T-helper 2 cell (primary cell): ENCODE results near the gene IRS4.
A peak's percentile ranks its signal among the peaks of the same experiment; 100 is the strongest.

Experiments
- DNase-seq, 5 experiments: peaks; one replicate each; pipeline versions ENCODE4 v3.0.0 to v3.0.0-alpha.2; 2012 to 2022
- total RNA-seq, 2 donors: gene quantifications; one replicate each; lab custom pipeline; 2026; lab: John Stamatoyannopoulos, UW

IRS4 gene
- 0.07 to 0.31 reads per million in 2 donors for total RNA-seq

DNA sequence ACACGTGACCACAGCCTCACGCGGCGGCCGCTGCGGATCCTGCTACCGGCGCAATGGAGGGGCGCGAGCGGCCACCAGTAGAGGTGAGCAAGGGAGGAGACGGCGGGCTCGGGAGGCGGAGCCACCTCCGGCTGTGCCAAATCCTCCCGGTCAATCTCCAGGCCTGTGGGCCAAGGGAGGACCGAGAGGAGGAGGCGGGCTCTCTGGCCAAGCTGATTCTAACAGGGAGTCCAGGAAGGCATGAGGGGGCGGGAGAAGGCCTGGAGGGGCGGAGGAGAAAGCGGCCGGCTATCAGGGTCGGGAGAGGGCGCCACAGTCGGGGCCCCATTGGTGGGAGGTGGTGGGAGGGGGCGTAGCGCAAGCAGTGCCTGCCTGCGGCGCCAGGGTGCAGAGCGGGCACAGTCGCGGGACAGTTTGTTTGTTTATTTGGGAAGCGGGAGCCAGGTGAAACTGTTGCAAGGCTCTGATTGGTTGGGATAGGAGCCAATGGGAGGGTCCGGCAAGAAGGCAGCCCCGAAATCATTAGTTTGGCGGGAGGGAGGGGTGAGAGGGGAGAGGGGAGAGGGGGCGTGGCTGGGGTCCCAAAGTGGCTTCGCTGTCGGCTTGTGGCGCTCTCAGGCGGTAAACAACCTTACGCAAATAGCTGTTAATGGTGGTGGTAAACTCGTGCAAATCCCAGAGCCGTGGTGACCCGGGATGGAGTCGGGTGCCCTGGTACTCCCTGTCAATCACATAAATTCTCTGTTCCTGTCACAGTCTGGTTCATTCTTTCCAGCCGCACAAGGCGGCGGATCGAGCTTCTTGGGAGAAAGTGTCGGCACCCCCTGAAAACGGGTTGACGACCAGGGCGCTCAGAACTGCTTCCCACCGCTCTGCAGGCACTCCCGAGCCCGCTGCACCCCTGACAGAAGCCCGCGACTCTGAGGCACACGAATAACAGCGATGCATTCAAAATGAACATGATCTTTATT, at the start of gene IRS4:
IRS4 (minus strand) TSS at position 55 of the 971 bp plus-strand sequence.
- DNase-seq, result no peak

DNA sequence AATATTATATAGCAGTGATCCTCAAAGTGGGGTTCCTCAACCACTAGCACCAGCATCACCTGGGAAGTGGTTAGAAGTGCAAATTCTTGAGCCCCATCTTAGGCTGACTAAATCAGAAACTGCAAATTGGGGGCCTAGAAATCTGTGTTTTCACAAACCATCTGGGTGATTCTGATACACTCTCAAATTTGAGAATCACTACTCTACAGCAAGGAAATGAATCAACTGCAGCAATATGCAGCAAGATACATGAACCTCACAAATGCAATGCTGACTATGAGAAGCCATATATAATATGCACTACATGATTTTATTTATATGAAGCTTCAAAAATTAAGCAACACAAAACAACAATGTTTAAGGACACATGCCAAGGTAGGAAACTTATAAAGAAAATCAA, 36.2 kb upstream of the IRS4 start:
- DNase-seq, result no peak

DNA sequence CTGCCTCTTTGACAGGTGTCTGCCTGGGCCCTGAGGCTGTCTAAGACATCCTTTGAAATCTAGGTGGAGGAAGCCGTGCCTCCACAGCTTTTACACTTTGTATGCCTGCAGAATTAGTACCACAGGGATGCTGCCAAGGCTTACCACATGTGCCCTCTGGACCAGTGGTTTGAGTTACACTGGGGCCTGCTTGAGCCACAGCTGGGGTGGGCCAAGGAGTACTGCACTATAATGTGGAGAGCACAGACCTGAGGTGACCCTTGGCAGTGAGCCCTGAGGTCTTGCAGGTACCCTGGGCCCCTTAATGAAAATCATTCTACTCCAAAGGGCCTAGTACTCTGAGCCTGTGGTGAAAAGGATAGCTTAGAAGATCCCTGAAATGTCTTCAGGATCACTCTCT, 27.2 kb upstream of the IRS4 start:
- DNase-seq, result no peak

DNA sequence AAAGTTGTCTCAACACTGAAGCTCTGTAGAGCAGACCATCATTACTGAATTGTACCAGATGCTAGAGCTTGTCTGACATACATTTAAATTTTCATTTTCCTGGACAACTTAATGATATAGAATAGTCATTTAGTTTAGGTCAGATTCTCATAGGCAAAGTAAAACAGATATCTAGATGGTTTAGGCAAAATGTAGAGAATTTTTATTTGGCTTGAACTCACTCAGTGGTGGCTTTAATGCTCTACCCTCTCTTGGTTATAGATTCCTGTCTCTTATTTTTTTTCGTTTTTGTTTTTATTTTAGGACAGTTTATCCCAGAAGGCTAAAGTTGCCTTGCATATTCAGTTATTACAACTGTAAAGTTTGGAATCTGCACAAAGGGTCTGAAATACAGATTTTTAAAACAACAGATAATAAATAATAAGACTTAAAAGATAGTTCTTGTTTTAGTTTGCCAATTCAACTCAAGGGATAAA, 4.0 kb upstream of the IRS4 start:
- no peak for DNase-seq

DNA sequence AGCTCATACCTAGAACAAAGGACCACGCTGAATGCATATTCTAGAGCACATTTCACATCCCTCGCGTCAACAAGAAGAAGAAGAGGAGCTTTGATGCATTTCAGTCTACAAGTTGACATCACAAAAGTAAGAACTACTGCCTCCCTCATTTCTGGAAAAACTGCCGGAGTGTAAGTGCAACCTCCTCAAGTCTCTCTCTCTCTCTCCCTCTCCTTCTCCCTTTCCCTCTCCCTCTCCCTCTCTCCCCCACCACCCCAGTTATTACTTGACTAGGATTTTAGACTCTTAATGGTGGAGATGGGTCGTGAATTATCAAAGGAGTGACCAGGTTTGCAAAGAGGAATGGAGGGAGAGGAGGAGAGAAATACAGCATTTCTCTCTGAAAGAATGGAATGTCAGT, 1.4 kb upstream of the IRS4 start:
- DNase-seq, result no peak

DNA sequence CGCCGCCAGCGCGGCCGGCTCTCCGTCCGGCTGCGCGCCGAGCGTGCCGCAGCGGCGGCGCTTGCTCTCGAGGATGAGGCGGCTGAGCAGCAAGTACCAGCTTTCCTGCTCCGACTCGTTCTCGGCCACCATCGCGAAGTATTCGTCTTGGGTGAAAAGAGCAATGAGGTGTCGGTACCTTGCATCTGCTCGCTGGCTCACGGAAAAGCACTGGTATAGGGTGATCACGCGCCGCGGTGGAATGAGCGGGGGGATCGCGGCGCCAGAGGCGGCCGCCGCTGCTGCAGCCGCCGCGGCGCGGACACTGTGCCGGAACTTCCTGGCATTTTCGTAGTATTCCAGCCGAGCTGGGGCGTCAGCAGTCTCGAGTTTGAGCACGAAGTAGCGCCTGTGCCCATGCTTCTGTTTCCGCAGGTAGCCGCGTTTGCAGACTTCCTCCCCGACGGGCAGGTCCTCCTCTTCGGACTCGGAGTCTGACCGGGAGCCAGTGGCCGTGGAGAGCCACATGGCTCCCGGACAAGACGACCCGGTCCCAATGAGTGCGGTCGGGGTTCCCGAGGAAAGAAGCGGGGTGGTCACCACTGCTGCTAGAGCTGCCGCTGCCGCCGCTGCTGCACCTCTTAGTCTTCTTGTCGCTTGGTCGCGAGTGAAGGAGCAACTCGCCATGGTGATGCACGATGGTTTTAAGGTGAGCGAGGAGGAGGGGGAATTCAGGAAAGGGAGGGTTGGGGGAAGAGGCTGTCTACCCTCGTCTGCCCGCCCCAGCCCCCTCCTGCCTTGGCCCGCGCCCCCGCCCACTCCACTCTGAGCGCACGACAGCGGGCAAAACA, 469 bp downstream of the IRS4 start:
- DNase-seq, result no peak

DNA sequence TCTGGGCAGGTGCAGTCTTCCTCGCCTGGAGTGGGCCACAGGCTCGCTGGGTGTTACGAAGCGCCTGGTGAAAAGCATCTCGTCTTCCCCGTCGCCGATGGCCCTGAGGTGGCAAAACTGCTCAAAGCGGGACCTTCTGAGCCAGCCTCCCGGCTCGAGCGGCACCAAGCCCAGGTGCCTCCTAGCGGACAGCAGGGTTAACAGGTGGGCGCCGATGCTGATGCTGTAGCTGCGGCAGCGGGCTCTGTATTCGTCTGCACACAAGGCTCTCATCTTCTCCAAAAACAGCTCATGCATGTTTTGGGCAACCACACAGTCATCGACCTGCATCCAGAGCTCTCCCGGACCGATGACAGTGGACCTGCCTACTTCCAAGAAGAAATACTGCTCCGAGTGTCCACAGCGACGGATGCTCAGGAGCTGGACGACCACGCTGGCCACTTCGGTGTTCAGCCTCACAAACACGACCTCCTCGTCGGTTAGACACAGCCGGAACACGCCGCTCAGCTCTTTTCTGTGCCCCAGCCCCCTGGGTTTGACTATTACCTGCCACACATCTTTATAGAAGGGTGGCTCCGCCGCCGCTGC, 1.2 kb downstream of the IRS4 start:
- no peak for DNase-seq

DNA sequence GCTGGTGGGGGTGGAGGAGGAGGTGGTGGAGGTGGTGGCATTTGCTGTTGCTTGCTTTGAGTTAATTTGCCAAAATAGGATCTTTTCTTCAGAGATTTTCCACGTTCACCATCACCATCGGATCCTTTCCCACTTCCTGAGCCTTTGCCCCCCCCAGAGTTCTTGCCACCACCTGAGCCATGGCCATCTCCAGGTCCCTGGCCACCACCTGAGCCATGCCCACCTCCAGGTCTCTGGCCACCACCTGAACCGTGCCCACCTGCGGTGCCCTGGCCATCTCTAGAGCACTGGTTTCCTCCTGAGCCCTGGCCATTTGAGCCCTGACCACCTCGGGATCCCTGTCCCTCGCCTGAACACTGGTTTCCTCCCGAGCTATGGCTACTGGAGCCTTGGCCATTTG, 1.9 kb downstream of the IRS4 start:
- DNase-seq, result no peak

DNA sequence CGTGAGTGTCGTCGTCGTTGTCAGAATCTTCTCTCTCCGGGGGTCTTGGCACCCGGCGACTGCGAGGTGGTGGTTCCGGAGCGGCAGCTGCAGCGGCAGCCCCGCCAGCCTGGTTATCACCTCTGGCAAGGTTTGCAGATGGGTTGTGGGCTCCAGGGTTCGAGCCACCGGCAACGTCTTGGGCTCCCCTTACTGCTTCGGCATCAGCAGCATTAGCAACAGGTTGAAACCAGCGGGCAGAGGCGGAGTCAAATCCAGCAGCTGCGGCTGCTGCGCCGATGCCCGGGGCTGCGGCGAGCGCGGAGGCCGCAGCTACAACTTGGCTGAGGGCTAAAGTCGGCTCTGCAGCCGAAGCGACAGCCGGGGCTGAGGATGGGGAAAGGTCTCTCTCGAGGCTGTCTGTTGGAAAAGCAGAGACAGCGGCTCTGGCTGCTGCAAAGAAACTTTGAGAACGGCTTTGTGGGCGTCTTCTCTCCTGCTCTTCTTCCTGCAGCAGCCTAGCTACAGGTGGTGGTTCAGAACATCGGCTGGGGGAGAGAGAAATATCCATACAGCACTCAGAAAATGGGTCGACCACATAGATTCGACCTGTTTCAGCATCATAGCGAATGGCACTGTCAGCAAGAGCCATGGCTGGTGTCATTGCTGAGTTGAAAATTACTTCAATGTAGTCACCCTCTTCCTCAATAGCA, 3.6 kb downstream of the IRS4 start:
- no peak for DNase-seq

DNA sequence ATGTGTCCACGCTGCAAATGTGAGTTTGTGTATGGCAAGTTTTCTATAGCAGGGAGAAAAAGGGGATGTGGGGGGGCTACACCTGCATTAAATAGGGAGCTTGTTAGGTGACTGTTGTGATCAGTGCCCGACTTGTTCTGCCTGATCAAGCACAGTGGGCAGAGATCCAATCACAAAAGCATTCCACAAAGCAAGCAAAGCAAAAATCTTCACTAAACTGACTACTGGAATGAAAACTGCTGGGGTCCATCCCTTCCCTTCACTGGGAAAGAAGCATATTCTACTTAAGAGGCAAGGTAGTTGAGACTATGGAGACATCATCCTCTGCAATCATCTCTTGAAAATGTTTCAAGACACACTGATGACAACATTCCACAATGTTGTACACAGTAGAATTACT, 5.2 kb downstream of the IRS4 start:
- DNase-seq, result no peak

DNA sequence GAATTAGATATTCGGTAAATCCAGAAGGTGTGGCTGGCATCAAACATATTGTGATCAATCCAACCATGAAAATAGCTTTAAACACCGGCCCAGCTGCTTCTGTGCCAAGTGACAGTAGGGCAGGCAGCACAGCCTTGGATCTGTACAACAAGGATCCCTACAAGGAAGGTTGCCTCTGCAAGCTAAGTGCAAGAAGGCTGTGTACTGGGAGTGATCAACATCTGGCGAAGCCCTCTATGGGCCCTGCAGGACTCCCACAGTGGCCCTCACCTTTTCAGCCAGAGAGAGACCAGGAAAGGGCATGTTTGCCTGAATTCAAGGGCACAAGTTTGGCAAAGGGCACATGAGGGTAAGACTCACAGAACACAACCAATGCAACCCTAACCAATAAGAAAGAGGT, 9.6 kb downstream of the IRS4 start:
- DNase-seq, result no peak

DNA sequence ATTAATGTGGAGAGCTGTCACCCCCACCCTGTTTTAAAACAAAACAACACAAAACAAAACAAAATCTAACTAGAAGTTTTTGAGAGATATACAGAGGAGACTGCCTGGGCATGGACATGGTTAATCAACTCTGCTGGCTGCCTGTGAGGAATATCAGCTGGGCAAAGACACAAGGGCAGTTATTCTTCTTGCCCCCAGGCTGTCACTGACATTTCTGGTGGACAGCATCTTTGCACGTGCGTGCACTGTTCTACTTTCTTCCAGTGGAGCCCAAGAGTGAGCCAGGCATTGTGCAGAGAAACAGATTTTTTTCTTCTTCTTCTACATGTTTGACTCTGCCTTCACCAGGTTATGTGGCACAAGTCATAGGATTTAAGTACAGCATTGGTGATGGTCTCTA, 13.8 kb downstream of the IRS4 start:
- DNase-seq, result no peak

DNA sequence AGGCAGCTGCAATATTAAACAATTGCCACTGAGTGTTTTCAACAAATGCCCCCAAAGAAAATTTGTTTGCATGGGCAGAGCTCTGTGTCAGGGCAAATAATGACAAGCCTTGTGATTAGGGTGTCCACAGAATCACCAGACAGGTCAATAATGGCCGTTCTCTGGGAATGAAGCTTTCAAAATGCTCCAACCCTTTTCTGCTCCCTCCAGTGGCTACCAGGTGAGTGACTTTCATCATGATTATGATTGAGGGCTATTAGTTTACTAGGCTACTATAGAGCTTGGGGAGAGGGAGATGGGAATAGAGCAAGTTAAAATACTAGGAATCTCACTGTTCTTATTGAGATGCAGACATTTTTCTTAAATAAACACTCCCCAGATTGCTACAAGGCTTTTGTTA, 23.5 kb downstream of the IRS4 start:
- no peak for DNase-seq

DNA sequence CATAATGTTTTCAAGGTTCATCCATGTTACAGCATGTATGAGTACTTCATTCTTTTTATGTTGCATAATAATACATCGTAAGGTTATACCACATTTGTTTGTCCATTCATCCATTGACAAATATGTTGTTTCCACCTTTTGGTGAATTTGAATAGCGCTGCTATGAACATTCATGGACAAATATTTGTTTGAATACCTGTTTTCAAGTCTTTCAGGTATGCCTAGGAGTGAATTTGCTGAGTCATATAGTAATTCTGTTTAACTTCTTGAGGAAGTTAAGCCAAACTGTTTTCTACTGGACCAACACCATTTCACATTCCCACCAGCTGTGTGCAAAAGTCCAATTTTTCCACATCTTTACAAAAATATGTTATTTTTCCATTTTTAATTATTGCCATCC, 31.5 kb downstream of the IRS4 start:
- DNase-seq, result no peak

DNA sequence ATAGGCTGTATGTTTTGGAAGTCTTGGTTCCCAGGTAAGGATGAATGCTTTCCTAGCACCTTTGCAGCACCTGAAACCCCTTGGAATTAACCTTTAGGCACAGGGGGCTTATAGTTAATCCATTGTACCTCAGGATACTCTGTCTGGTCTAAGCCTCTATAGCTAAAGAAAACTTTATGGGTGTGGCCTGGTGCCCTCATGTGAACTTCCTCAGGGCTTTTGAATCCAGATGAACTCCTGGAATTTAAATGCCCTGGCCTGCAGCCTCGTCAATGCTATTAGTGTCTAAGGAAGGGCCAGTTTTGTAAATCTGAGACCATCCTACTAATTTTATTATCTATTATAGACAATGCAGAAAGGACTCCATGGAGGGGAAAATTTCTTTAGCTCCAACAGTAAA, 33.8 kb downstream of the IRS4 start:
- DNase-seq, result no peak

DNA sequence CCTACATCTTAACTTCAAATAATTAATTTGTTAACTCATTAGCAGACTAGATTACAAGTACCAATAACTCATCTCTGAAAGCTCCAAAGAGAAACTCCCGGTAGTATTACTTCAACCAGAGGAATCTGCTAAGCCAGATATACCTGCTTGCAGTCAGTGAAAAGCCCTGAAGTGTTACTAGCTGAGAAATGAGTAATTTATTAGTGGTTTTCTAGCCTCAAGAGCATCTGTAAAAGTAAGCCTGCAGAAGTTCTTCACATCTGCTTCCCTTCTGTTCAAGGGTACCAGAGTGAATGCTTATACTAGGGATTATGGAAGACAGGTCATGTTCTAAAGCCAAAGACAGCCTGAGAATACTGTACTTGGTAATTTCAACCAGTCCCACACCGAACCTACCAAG, 34.7 kb downstream of the IRS4 start:
- DNase-seq, result no peak

DNA sequence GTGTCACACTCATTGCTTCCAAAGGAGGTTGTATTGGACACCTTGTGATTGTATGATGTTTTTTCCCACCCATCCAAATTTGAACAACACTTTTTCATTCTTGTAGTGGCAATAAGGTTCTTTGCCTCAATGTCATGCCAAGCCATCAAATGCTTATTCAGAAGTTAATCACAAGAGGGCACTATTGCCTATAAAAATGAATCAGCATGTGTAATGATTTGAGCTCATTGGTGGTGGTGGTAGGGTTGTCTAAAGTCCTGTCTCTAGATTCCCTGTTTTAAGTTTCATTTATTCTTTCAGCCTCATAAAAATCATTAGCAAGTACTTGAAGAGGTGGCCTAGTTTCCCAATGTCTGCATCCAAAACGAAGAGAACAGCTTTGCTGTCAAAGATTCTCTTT, 37.0 kb downstream of the IRS4 start:
- peak in 1 of 5 experiments; percentile 0 for DNase-seq

DNA sequence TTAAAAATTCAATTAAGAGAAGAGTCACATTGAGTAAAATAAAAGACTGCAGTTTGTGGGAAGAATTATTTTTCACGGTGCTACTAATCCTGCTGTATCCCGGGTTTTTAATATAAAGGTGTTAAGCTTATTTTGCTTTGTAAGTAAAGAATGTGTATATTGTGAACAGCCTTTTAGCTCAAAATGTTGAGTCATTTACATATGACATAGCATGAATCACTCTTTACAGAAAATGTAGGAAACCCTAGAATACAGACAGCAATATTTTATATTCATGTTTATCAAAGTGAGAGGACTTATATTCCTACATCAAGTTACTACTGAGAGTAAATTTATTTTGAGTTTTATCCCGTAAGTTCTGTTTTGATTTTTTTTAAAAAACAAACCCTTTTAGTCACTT, 39.7 kb downstream of the IRS4 start:
- no peak for DNase-seq
